Gastroesophageal sphincter (tissue), 3 donors: ENCODE data around the gene PDZD4.

ENCODE experiments used
- EP300 ChIP-seq: sonication (generic); formaldehyde crosslinking; IDR thresholded peaks from one replicate; pipeline ENCODE4 v1.6.1; 2017; ENCODE audit warnings: antibody characterized with exemption, mild to moderate bottlenecking
- POLR2A ChIP-seq, 2 donors: fragments of 450-650 bp; IDR thresholded peaks; one replicate each; pipeline ENCODE4 v1.6.1; 2017; ENCODE audit warnings: antibody characterized with exemption in 2 of 2, mild to moderate bottlenecking in 2 of 2, moderate library complexity in 1 of 2
- POLR2AphosphoS5 ChIP-seq: sonication (generic); formaldehyde crosslinking; IDR thresholded peaks from one replicate; pipeline ENCODE4 v1.6.1; 2017; ENCODE audit warnings: antibody characterized with exemption
- TF ChIP-seq, protein P1 (sequence below), 4 experiments: fragments of 200-600 bp in 2 of 4; fragments of 450-650 bp in 2 of 4; sonication (generic) in 1 of 4; IDR thresholded peaks; one replicate each; pipeline ENCODE4 v1.5.1; 2017 to 2019; ENCODE audit warnings: antibody characterized with exemption in 4 of 4, mild to moderate bottlenecking in 2 of 4, moderate library complexity in 2 of 4

DNA sequence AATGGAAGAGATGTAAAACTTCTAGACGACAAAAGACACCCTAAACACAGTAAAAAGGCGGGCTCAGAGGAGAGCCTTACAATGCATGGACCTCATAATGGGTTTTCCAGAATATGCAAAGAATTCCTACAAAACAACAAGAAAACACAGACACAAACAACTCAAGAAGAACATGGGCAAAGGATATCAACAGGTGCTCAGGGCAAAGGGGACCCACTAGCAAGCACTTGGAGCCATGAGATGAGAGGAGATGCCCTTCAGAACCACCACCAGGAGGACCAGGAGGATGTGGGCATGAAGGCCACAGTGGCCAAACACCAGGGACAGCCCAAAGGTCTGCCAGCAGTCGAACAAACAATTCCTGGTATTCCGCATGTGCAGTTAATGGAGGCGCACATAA, 17.2 kb downstream of the PDZD4 start:
- TF ChIP-seq, protein P1, sequence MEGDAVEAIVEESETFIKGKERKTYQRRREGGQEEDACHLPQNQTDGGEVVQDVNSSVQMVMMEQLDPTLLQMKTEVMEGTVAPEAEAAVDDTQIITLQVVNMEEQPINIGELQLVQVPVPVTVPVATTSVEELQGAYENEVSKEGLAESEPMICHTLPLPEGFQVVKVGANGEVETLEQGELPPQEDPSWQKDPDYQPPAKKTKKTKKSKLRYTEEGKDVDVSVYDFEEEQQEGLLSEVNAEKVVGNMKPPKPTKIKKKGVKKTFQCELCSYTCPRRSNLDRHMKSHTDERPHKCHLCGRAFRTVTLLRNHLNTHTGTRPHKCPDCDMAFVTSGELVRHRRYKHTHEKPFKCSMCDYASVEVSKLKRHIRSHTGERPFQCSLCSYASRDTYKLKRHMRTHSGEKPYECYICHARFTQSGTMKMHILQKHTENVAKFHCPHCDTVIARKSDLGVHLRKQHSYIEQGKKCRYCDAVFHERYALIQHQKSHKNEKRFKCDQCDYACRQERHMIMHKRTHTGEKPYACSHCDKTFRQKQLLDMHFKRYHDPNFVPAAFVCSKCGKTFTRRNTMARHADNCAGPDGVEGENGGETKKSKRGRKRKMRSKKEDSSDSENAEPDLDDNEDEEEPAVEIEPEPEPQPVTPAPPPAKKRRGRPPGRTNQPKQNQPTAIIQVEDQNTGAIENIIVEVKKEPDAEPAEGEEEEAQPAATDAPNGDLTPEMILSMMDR (IDR thresholded peaks at IDR 0.05) = no peak
- TF ChIP-seq POLR2AphosphoS5 = no peak
- TF ChIP-seq POLR2A (IDR thresholded peaks at IDR 0.05) = no peak
- TF ChIP-seq EP300 = no peak
